ENCODE results near the gene CWC27. TPM values are rescaled to one million over a fixed set of nuclear protein-coding genes. Genes with fewer than 3 reads are reported as not detected.

Gene CWC27
- total and polyA plus RNA-seq, 2 of the 13 experiments (the other 11 are each of a cell fraction or from before 2014, with no cell fraction given), result 21.1 to 25.7 TPM

GRCh38 chr5:65035211-65036206 lies 266.8 kb downstream of the CWC27 start (continued):
- no peak for TF ChIP-seq ZNF646 (CRISPR knock-in tag; IDR thresholded peaks at IDR 0.05)
- TF ChIP-seq PPARG (CRISPR knock-in tag; conservative IDR thresholded peaks at IDR 0.05), result no peak
- TF ChIP-seq, protein P1, sequence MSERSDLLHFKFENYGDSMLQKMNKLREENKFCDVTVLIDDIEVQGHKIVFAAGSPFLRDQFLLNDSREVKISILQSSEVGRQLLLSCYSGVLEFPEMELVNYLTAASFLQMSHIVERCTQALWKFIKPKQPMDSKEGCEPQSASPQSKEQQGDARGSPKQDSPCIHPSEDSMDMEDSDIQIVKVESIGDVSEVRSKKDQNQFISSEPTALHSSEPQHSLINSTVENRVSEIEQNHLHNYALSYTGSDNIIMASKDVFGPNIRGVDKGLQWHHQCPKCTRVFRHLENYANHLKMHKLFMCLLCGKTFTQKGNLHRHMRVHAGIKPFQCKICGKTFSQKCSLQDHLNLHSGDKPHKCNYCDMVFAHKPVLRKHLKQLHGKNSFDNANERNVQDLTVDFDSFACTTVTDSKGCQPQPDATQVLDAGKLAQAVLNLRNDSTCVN (CRISPR knock-in tag; IDR thresholded peaks at IDR 0.05; ENCODE audit: borderline replicate concordance), result no peak
- TF ChIP-seq ZNF34 (CRISPR knock-in tag; IDR thresholded peaks at IDR 0.05; ENCODE audit: borderline replicate concordance), result no peak
- no peak for TF ChIP-seq LCORL (IDR thresholded peaks at IDR 0.05)
- TF ChIP-seq LCORL (CRISPR knock-in tag; IDR thresholded peaks at IDR 0.05), result no peak
- TF ChIP-seq EED (CRISPR knock-in tag; IDR thresholded peaks at IDR 0.05), result no peak
- TF ChIP-seq JARID2 (CRISPR knock-in tag; IDR thresholded peaks at IDR 0.05; ENCODE audit: insufficient replicate concordance), result no peak
- no peak for TF ChIP-seq GLI4 (CRISPR knock-in tag; IDR thresholded peaks at IDR 0.05; ENCODE audit: borderline replicate concordance)
- no peak for TF ChIP-seq CC2D1A (CRISPR knock-in tag; IDR thresholded peaks at IDR 0.05)
- TF ChIP-seq U2AF1 (optimal IDR thresholded peaks at IDR 0.05; ENCODE audit: low read depth, low read length), result no peak
- TF ChIP-seq ZSCAN22 (CRISPR knock-in tag; IDR thresholded peaks at IDR 0.05), result no peak
- TF ChIP-seq SIN3B (IDR thresholded peaks at IDR 0.05; ENCODE audit: low read length), result no peak
- TF ChIP-seq, protein P2, sequence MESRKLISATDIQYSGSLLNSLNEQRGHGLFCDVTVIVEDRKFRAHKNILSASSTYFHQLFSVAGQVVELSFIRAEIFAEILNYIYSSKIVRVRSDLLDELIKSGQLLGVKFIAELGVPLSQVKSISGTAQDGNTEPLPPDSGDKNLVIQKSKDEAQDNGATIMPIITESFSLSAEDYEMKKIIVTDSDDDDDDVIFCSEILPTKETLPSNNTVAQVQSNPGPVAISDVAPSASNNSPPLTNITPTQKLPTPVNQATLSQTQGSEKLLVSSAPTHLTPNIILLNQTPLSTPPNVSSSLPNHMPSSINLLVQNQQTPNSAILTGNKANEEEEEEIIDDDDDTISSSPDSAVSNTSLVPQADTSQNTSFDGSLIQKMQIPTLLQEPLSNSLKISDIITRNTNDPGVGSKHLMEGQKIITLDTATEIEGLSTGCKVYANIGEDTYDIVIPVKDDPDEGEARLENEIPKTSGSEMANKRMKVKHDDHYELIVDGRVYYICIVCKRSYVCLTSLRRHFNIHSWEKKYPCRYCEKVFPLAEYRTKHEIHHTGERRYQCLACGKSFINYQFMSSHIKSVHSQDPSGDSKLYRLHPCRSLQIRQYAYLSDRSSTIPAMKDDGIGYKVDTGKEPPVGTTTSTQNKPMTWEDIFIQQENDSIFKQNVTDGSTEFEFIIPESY (CRISPR knock-in tag; IDR thresholded peaks at IDR 0.05), result no peak; the same call in 1 of the 2 replicates
- TF ChIP-seq ELF3 (CRISPR knock-in tag; IDR thresholded peaks at IDR 0.05), result no peak
- no peak for TF ChIP-seq SRSF9 (IDR thresholded peaks at IDR 0.05; ENCODE audit: borderline replicate concordance, insufficient read depth, low read depth, low read length, poor library complexity, severe bottlenecking)
- TF ChIP-seq ZNF3 (CRISPR knock-in tag; IDR thresholded peaks at IDR 0.05), result no peak
- TF ChIP-seq ZNF225 (CRISPR knock-in tag; IDR thresholded peaks at IDR 0.05), result no peak
